ENCODE data around the gene WDR82. TPM values are rescaled to one million over a fixed set of nuclear protein-coding genes. Genes with fewer than 3 reads are reported as not detected.

WDR82 gene
- total and polyA plus RNA-seq, 2 of the 8 experiments (the other 6 are each of a cell fraction or from before 2014, with no cell fraction given), result 33.5 to 82.7 TPM

GRCh38 chr3:52218937-52219650 is 59.4 kb downstream of the WDR82 start:
- no peaks in the 10 kb centered on the region for H3K23me2 ChIP-seq (ENCODE audit: low read depth, low read length)
- no peak overlapping the region for H3K4ac ChIP-seq (replicated peaks; ENCODE audit: insufficient read length, low read depth, low read length)
- H4K20me1 ChIP-seq (replicated peaks in 1 of 2; ENCODE audit: control insufficient read depth in 1 of 2, insufficient read depth in 2 of 2, low read length in 2 of 2), result no peaks in the 10 kb centered on the region
- no peak overlapping the region for H2BK12ac ChIP-seq (ENCODE audit: low read depth, low read length)
- no peak for TF ChIP-seq NANOG (IDR thresholded peaks at IDR 0.05; ENCODE audit: insufficient read depth, low read depth, low read length, poor library complexity, severe bottlenecking)
- H3K56ac ChIP-seq (replicated peaks; ENCODE audit: insufficient read length, low read depth, low read length), result no peak overlapping the region
- no peak overlapping the region for H3K4me2 ChIP-seq (ENCODE audit: insufficient read depth in 1 of 2, low read depth in 2 of 2, low read length in 2 of 2)
- no peak overlapping the region for H3K27ac ChIP-seq (ENCODE audit: low read depth, low read length)
- H4K91ac ChIP-seq (replicated peaks; ENCODE audit: insufficient read length, low read length), result no peak overlapping the region
- H2BK5ac ChIP-seq (ENCODE audit: low read depth, low read length), result no peak overlapping the region
- DNase-seq (ENCODE audit: low read depth in 1 of 2, low spot score in 2 of 2) (no peak), FAIRE-seq (no peak)
- no peak overlapping the region for H2AK5ac ChIP-seq (ENCODE audit: low read depth, low read length)
- H3K23ac ChIP-seq (ENCODE audit: insufficient read length), result no peak overlapping the region
- H3K27me3 ChIP-seq (replicated peaks in 1 of 4; ENCODE audit: control insufficient read depth in 3 of 4, extremely low read depth in 1 of 4, insufficient read depth in 3 of 4, low read length in 3 of 4), result no peaks in the 10 kb centered on the region
- peak overlapping the region; percentile 61; the same call in 1 of the 2 replicates for H2BK15ac ChIP-seq (ENCODE audit: low read length)
- ChIA-PET POLR2A (ENCODE audit: partially characterized antibody) (interaction anchor here (0.8 to 2.4 kb wide), 5 partner anchors 13 to 223 kb away, joined by 3 to 7 read pairs (median 5); partner anchors contain the start of genes PPM1M and RPL29), CTCF (ENCODE audit: partially characterized antibody) (interaction anchor here (0.7 to 20.4 kb wide), 30 partner anchors 9 to 291 kb away, joined by 3 to 336 read pairs (median 4); partner anchors contain the start of genes TNNC1 and TWF2)
- no peak overlapping the region for H3K9ac ChIP-seq (replicated peaks in 1 of 4; ENCODE audit: extremely low read depth in 1 of 4, low read depth in 3 of 4, low read length in 3 of 4)
- peaks cover 0 to 2% (median 0%) of the 10 kb centered on the region in 4 experiments; a peak in 2 of 7 replicates for H3K4me1 ChIP-seq (replicated peaks in 1 of 4; ENCODE audit: control insufficient read depth in 3 of 4, insufficient read depth in 4 of 4, low read length in 3 of 4)
- no peak overlapping the region for H2AFZ ChIP-seq (ENCODE audit: low read length)
- H2BK120ac ChIP-seq (replicated peaks; ENCODE audit: low read depth, low read length), result no peak overlapping the region
- H4K5ac ChIP-seq (ENCODE audit: insufficient read length, low read depth, low read length), result no peak overlapping the region
- H3K79me1 ChIP-seq (ENCODE audit: low read depth, low read length), result no peaks in the 10 kb centered on the region
- H4K8ac ChIP-seq (ENCODE audit: extremely low read depth, insufficient read depth, low read length), result no peak overlapping the region
- no peak overlapping the region for H2BK20ac ChIP-seq (ENCODE audit: low read length)
- no peaks in the 10 kb centered on the region for H3K9me3 ChIP-seq (ENCODE audit: insufficient read depth in 2 of 2, low read depth in 1 of 2, low read length in 1 of 2)
- no peak overlapping the region for H3K18ac ChIP-seq (ENCODE audit: extremely low read depth, low read length)
- no peak overlapping the region for H3K4me3 ChIP-seq (ENCODE audit: extremely low read depth in 1 of 4, insufficient read depth in 2 of 4, low read depth in 3 of 4, low read length in 4 of 4)
- no peaks in the 10 kb centered on the region for H3K79me2 ChIP-seq (ENCODE audit: control insufficient read depth in 1 of 2, insufficient read depth in 2 of 2, low read length in 2 of 2)
- WGBS, 2 experiments (ENCODE audit: extremely low coverage in 1 of 2, insufficient coverage in 1 of 2, insufficient read length in 1 of 2, insufficient replicate concordance in 2 of 2, low coverage in 1 of 2, low lambda C conversion rate in 2 of 2, missing lambda C conversion rate in 1 of 2), result 75% methylated on average over 6 of the region's 6 CpGs; no CpG with 5 or more reads in 1 of the 2 experiments
- no peak overlapping the region for H3K14ac ChIP-seq (ENCODE audit: insufficient read length)
- peaks cover 0 to 11% (median 9%) of the 10 kb centered on the region in 4 experiments; a peak in 6 of 8 replicates for H3K36me3 ChIP-seq (ENCODE audit: control insufficient read depth in 2 of 4, insufficient read depth in 4 of 4, low read length in 3 of 4)
